ENCODE results near the gene PPAN. TPM values are rescaled to one million over a fixed set of nuclear protein-coding genes. Genes with fewer than 3 reads are reported as not detected.

The PPAN gene
- total RNA-seq, 3 donors from 2014 or later, result 36.4 to 42.0 (median 40.3) TPM

- DNase-seq, result peak; percentile 86 to 91 (median 88)
- H3K4me3 ChIP-seq, result peak within 1 kb of the TSS; percentile 76
- intact Hi-C loops (cut with DNase I, micrococcal nuclease), result no loop called here
- no peaks in the 10 kb centered on the region for H3K36me3 ChIP-seq (ENCODE audit: low read depth)
- TF ChIP-seq, protein P1, sequence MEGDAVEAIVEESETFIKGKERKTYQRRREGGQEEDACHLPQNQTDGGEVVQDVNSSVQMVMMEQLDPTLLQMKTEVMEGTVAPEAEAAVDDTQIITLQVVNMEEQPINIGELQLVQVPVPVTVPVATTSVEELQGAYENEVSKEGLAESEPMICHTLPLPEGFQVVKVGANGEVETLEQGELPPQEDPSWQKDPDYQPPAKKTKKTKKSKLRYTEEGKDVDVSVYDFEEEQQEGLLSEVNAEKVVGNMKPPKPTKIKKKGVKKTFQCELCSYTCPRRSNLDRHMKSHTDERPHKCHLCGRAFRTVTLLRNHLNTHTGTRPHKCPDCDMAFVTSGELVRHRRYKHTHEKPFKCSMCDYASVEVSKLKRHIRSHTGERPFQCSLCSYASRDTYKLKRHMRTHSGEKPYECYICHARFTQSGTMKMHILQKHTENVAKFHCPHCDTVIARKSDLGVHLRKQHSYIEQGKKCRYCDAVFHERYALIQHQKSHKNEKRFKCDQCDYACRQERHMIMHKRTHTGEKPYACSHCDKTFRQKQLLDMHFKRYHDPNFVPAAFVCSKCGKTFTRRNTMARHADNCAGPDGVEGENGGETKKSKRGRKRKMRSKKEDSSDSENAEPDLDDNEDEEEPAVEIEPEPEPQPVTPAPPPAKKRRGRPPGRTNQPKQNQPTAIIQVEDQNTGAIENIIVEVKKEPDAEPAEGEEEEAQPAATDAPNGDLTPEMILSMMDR (IDR thresholded peaks at IDR 0.05), result no peak
- H3K4me1 ChIP-seq (ENCODE audit: low read depth), result no peaks in the 10 kb centered on the region
- H3K9me3 ChIP-seq, result no peaks in the 10 kb centered on the region
- peak; percentile 98 for ATAC-seq
Measured at GRCh38 chr19:10085641-10086590, 20.2 kb upstream of the PPAN start, which contains the start of gene SHFL. Gene SHFL (plus strand): TSS chr19:10086317. CDS start chr19:10086428, 111 bp downstream.

DNA sequence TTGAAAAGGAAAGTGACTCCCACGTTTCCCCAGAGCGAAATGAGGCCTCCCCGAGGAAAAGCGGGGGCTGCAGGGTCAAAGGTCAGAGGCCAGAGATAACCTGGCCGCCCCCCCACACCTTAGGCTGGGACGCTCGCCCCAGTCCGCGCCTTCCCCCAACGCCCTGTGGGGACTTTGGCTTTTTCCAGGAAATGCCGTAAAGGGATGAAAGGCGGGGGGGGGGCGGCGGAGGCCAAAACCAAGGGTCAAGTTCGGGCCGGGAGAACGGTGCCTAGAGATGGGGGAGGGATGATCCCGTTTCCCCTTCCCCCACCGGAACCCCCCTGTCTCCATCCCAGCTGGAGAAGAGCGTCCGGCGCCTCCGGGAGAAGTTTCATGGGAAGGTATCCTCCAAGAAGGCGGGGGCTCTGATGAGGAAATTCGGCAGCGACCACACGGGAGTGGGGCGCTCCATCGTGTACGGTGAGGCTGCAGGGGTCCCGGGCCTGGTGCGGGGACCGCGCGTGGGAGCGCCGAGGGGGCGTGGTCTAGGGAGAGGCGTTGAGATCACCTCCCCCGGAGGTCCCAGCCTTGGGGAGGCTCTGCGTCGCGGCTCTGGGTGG, 19.5 kb upstream of the PPAN start:
- ATAC-seq (peak; percentile 26), DNase-seq (peak; percentile 40 to 65 (median 51))
- TF ChIP-seq, protein P1 (IDR thresholded peaks at IDR 0.05), result no peak
- no peaks in the 10 kb centered on the region for H3K9me3 ChIP-seq
- intact Hi-C loops (cut with DNase I, micrococcal nuclease), result no loop called here
- H3K4me3 ChIP-seq, result peak overlapping the region; percentile 76
- no peaks in the 10 kb centered on the region for H3K36me3 ChIP-seq (ENCODE audit: low read depth)
- no peaks in the 10 kb centered on the region for H3K4me1 ChIP-seq (ENCODE audit: low read depth)

DNA sequence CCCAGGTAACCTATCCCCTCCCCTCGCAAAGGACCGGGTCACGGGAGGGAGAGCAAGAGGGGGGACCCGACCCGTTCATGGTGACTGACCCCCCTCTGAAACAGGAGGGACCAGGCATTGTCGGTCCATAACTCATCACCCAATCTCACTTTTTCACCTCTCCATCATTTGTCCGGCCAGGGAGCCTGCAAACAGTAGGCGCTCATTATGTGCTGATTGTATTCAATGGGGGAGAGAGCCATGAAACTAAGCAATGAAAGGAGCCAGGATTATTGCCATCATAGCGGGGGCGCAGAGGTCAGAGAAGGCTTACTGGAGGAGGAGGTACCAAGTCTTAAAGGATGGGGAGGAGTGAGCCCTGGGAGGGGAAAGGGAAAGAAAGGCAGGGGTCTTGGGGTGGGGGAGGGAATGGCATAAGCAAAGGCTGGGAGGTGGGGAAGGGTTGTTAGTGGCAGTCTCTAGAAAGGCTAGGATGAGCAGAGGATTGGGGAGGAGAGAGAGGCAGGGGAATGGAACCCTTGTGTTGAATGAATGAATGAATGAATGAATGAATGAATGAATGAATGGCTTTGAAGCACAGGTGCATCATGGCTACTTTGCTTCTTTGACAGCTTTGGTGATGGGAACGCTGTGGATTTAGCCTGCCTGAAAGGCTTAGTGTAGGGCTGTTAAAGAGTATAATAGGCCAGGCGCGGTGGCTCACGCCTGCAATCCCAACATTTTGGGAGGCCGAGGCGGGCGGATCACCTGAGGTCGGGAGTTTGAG, 18.7 kb upstream of the PPAN start:
- Histone ChIP-seq H3K4me1 (ENCODE audit: low read depth) (no peaks in the 10 kb centered on the region), H3K4me3 (no peak overlapping the region), H3K9me3 (no peaks in the 10 kb centered on the region), H3K36me3 (ENCODE audit: low read depth) (no peaks in the 10 kb centered on the region)
- intact Hi-C loops (cut with DNase I, micrococcal nuclease), result no loop called here
- TF ChIP-seq, protein P1 (IDR thresholded peaks at IDR 0.05), result no peak
- DNase-seq (no peak), ATAC-seq (no peak)

GRCh38 chr19:10088949-10089554, 17.1 kb upstream of the PPAN start:
- DNase-seq, result no peak
- no peaks in the 10 kb centered on the region for H3K4me1 ChIP-seq (ENCODE audit: low read depth)
- no peak for ATAC-seq

More at GRCh38 chr19:10088949-10089554, 17.1 kb upstream of the PPAN start:
- no peaks in the 10 kb centered on the region for H3K9me3 ChIP-seq
- no peak overlapping the region for H3K4me3 ChIP-seq
- H3K36me3 ChIP-seq (ENCODE audit: low read depth), result no peaks in the 10 kb centered on the region
- intact Hi-C loops (cut with DNase I, micrococcal nuclease), result no loop called here
- TF ChIP-seq, protein P1 (IDR thresholded peaks at IDR 0.05), result no peak
